ENCODE results near the gene ATP6V0B.

ATP6V0B gene

DNA sequence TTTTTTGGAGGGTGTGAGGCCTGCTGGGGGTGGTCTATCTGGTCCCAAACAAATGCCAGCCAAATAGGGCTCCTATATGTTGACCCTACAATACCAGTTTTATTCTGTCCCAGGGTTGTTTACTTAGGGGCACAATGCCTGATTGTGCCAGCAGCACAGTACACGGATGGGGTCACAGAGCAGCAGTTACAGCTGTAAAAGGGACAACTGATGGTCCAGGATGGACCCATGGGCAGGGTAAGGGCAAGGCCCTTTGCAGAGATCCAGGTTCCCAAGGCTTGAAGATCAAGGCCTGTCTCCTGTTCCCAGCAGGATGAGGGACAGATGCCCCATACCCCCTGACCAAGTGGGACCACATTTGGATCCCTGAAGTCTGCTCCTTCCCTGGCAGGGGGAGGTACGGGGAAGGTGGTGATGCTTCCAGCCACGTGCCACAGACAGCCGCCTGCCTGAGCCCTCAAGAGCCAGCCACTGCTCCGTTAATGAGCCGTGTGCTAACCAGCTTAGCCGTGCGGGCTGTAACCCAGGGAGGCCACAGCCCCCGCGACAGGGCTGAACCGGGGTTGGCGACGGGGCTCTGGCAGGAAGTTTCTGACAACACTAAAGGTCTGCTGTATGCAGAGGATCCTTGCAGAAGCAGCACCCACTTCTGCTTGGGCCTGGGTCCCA is 38.3 kb downstream of the ATP6V0B start:
- DNase-seq = no peak

DNA sequence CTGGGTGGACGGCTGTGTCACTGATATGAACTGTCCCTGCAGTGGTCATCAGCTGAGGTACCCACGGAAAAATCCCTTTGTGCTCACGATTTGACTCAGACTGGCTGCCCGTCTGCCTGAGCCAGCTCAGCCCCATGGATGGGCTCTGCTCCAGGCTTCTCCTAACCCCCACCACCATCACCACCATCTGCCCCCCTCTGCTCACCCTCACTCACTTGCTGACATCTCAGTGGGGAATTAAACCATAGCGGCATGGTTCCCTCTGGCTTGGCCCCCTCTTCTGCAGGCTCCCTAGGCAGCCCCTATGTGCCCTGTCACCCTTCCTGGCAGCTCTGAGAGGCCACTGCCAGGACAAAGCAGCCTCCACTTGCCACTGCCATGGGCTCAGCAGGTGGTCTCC is 39.2 kb downstream of the ATP6V0B start:
- DNase-seq = no peak

DNA sequence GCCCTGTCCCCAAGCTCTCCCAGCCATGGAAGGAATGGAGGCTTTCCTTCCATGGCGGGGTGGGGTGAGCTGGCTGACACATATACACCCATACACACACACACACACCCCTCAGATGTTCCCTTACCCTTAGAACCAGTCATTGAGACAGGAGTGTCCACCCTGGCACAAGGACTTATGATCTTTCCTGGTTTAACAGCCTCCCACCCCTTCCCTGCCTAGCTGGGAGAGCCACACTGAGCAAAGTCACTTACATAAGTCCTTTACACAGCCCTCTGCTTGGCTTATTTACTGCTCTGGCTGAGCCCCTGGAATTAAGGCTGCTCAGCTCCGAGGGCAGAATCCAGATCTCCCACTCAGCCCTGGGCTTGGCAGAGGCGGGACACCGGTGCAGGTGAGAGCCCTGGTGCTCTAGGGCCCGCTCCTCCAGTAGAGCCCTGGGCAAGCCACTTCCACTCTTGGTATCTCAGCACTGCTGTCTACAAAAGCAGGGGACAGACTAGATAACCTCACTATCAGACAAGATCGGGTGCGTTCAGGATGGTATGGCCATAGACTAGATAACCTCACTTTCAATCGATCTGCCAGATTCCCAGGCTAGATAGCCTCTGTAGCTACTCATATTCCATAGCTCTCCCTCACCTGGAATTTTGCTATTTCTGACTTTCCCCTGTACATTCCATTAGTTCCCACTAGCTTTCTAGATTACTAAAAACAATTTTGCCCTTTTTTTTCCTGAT is 39.8 kb downstream of the ATP6V0B start:
- DNase-seq = no peak

DNA sequence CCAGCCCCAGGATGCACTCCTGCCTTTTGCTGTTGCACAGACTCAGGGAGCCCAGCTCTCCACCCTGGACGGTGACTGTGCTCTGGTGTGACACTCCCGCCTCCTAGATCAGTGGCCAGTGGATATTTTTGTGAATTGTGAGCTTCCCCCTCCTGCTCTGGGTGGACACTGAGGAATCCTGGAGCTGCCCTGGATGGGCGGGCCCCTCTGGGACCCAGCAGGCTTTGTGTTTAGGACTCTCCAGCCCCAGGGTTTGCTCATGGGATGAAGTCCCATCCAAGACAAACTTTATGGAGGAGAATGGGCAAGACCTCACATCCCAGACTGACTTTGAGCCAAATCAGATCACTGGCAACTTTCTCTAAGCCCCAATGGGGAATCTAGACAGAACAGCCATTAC is 40.4 kb downstream of the ATP6V0B start:
- DNase-seq = no peak

DNA sequence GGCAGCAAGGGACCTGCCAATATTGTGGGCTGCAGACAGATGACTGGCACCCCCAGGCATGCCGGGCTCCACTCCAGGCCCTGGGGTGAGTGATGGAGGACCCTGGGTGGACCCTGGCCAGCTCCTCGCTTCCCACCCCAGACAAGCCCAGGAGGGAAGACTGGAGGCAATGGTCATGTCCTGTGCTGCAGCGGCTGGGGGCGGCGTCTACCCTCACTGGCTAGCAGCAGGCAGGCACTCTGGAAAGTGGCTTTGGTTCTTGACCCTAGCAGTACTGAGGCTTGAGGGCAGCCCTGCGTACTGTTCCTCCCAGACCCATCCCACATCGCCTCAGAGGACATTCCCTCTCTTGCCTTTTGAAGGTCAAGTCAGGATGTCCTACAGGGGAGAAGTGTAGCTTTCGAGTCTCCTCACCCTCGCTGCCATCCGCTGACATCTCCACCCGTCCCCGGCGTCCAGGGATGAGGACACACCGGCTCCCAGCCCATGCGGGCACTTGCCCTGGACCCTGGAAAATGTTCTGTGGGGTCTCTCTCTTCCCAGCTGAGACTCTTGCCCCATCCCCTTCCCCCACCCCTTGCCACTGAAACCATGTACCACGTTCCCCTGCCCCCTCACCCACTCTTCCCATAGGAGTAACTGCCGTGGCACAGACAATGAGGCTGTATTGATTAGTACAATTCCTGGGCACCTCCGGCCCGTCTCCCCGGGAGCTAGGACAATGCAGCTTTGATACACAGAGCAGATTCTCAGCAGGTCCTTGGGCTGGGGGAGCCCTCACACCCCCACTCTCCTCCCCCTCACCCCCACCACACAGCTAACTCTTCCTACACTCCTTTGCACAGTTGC is 41.5 kb downstream of the ATP6V0B start:
- DNase-seq = no peak

DNA sequence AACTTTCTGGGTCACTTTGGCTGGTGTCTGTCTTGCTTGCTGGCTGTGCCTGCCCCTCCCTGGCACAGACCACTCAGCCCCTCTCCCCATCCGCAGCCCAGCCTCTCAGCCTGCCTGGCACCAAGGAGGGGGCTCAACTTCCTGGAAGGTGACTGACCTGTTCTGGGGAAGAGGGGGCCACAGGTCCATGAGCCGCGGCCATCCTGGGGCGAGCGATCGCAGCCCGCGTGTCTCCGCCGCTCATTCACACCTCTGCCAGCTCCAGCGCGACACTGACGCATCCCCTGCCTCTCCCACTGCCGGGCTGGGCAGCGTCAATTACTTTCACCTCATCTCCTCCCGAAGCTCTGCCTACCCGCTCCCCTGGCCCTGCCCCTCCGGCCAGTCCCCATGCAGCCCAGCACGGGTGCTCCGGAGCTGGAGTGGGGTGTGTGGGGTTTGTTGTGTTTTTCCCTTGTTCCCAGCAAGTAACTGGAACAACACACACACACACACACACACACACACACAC is 42.2 kb downstream of the ATP6V0B start:
- no peak for DNase-seq

DNA sequence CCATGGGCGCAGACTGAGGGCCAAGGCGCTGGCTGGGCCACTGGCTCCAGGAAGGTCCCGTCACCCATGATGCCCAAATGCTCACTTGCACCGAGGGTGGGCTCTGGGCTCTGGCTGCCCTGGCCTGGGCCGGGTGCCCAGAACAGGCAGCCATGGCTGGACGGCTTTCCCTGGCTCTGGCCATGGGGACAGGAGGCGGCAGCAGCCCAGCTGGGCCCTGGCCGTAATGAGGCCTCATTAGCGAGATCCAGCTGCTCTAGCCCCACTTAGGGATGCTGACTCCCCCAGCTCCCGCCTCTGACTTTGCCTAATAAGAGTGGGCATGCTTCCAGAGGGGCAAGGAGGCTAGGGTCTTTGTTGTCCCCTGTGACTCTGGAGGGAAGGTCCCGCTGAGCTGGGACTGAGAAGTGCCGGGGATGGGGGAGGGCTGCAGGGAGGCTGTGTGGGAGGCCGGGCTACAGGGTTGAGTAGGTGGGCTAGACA is 44.7 kb downstream of the ATP6V0B start:
- no peak for DNase-seq

DNA sequence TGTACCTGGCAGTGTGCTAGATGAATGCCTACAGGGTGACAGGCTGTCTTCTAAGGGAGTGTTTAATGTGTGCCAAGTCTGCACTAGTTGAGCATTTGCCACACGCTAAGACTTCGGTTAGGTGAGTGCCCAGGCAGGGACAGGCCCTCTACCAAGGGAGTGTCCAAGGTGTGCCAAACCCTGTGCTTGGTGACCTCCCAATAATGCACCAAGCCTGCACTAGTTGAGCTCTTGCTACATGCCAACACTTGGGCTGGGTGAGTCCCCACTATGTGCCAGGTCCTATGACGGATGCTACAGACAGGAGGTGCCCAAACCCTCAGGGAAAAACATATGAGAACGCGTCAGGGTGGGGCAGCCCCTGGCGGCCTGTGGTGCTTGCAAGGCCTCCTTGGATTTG is 45.7 kb downstream of the ATP6V0B start:
- DNase-seq = no peak

DNA sequence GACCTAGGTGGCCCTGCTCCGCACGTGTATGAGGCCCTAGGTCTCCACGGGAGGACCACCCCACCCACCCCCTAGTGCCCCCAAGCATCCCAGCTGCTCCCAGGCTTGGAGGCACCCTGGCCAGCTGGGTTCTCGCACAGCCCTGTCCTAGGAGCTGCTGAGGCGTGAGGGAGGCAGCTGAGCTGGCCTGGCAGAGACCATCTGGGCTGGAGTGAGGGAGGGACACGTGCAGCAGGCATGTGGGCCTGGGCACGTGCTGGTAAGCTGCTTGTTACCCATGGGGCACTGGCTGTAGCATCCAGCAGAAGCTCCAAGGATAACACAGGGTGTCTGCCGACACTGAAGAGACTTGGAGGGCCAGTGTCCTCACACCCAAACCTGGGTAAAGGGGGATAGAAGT is 46.4 kb downstream of the ATP6V0B start:
- no peak for DNase-seq

DNA sequence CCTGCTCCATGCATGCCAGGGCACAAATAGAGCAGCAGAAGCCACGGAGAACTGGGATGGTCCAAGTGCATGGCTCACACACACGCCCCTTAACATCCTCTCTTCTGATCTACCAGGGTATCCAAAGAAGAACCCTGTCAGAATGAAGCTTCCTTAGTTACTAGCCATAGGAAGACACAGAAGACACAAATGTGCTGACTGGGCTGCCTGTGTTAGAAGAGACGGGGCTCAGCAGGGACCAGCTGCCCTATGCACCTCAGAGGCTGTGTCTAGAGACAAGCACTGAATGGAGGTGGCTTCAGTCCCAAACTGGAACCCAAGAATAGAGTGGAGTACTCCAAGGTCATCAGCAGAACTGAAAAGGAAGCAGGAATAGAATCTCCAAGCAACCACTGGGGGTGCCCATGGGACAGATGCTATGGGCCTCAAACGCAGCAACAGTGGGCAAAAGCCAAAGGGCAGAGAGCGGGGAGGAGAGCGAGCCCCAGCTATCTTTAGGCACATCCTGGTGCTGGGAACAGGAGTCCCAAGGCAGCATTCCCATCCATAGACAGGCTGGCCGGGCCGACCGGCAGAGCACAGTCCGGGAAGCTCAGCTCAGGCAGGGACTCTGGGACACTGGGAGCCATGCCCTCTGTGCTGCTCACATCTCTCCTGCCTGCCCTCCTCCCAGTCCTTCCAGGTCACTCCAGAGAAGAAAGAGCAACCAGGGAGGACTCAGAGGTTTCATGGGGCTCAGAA is 47.0 kb downstream of the ATP6V0B start:
- no peak for DNase-seq

DNA sequence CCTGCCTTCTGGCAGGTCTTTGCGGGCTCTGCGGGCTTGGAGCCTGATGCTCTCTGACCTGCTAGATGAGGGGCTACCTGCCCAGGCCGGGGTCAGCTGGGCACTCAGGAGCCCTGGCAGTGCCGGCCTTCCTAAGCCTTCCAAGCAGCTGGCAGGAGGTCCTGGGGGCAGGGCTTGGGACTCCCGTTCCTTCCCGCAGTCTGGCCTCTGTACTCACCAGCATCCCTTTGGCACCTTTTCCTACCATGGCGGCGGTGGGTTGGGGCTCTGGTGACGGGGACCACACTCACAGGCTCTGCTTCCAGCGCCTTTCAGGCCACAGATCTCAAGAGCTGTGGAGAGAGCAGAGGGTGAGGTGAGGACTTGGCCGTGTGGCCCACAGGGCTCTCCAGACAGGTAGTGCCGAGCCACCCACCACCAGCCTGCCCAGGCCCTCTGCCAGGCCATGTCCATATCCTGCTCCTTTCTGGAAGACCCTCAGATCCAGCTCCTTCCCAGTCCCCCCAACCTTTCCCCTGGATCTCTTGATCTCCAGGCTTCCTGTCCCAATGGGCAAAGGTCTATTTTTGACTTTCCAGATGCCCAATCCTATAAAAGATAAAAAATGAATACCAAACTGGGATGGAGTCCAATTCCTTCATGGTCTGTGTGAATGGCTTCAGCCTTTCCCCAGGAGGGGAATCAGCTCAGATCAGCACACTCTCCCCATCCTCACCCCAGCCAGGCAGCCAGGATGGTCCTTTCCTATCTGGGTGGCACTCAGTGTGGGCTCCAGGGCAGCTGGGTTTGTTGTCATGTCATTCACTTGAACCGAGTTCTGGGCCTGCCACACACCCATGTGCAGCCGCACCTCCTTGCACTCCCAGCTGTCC is 49.5 kb downstream of the ATP6V0B start:
- DNase-seq = no peak

DNA sequence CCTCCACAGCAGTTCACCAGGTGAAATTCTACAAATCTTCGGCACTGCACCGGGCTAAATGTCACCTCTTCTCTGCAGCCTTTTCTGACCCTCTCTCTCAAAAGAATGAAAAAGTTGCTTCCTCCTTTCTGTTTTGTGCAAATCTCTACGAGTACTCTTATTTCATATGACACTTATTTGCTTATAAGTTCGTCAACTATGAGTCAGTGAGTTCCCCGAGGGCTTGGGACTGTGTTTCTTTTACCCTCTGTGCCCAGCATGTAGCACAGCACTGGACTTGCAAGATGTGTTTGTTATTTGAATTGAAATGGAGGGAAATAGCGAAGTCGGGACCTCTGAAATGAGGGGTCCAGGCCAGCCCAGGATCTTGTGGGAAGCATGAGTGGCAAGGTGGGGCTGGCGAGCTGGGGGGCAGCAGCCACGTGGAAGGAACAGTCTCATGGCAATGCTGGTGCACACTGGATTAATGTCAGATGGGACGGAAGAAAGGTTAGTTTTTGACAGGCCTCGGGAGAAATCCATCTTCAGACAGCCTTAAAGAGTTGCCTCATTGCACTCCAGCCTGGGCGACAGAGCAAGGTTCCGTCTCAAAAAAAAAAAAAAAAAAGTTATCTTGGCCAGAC is 50.3 kb downstream of the ATP6V0B start:
- no peak for DNase-seq

DNA sequence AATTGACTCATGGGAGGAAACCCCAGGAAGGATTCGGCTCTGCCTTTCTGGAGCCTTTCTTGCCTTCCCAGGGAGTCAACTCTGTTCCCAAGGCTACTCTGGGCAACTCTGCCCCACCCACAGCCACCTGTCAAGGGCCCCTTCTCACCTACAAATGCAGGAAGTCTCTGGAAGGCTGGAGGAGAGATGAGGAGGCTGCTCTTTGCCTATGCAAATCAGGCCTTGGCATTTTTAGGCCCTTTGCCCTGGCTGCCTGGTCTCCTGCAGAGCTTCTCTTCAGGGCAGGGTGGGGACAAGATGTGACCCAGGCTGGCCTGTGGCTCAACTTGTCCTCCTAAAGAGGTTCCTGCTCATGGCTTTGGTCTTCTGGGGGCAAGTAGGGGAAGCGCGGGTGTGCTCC is 51.1 kb downstream of the ATP6V0B start:
- DNase-seq = no peak

DNA sequence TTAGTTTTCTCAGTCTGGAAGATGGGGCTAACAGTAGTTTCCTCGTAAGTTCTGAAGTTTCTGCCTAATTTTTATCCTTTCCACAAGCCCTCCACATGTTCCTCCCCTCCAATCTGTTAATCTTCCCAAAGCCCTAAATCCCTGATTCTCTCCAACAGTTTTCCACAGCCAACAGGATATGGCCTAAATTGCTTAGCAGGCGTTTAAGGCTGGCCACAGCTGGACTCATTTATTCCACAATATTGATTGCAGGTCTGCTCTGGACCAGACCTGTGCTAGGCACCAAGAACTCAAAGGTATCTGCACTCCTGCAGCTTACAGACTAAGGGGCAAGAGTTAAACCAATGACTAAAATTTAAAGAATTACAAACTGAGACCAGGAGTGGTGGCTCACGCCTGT is 52.6 kb downstream of the ATP6V0B start:
- no peak for DNase-seq
